HCT116 (cell line): Measurements from ENCODE around the gene IFNLR1. TPM values are rescaled to one million over a fixed set of nuclear protein-coding genes. Genes with fewer than 3 reads are reported as not detected.

ENCODE experiments used
- ATAC-seq: fragments of 200-7000 bp; cut with Tn5 transposase; 2 replicates; pipeline ENCODE4 v1.9.1; 2020; ENCODE audit warnings: mild to moderate bottlenecking, moderate library complexity
- BruUV-seq: library from RNA; stranded (reverse); fragments of 400-500 nt; replicated peaks from 2 replicates; lab custom pipeline; 2021; lab: Mats Ljungman, UMichigan
- CTCF ChIA-PET: fragments of 300-600 bp; sonication (Branson Sonifier 250); formaldehyde crosslinking; loops from one replicate; lab custom pipeline; 2021; ENCODE audit warnings: antibody characterized with exemption; lab: Charles Lee
- POLR2A ChIA-PET: fragments of 300-600, 350-600 bp; sonication (Branson Sonifier 250); formaldehyde crosslinking; loops from one replicate; lab custom pipeline; 2021; ENCODE audit warnings: antibody characterized with exemption; lab: Charles Lee
- RAD21 ChIA-PET, 2 experiments: fragments of 300-600 bp; sonication (Branson Sonifier 250); formaldehyde crosslinking; loops; one replicate each; lab custom pipeline; 2023; ENCODE audit warnings: low total read pairs in 2 of 2; ENCODE audit not compliant: uncharacterized antibody in 2 of 2, unreplicated experiment in 2 of 2, low non-redundant PET in 1 of 2; lab: Charles Lee
- DNase-seq: peaks from one replicate; pipeline ENCODE4 v3.0.0-alpha.2; 2010; ENCODE audit warnings: low read depth, low spot score
- H2AFZ ChIP-seq: fragments of 200-600 bp; shearing (Covaris generic), sonication (generic); 2 replicates; pipeline ENCODE4 v1.6.1; 2017; ENCODE audit warnings: low read depth, mixed run types, mixed read lengths, antibody characterized with exemption, low read length; ENCODE audit not compliant: poor library complexity, severe bottlenecking
- H3K27ac ChIP-seq: 2 replicates; pipeline ENCODE4 v1.5.1; 2012; ENCODE audit warnings: low read depth, low read length
- H3K27me3 ChIP-seq: fragments of 200-600 bp; sonication (generic); 2 replicates; pipeline ENCODE4 v1.6.1; 2016; ENCODE audit warnings: mixed run types, low read length, mixed read lengths; ENCODE audit not compliant: insufficient read depth
- H3K36me3 ChIP-seq, 2 experiments: fragments of 200-500 bp in 1 of 2; fragments of 200-600 bp in 1 of 2; sonication (Bioruptor generic) in 1 of 2; sonication (generic) in 1 of 2; 2 replicates each; pipeline versions ENCODE4 v1.5.1 to v1.6.1; 2014 to 2016; ENCODE audit warnings: low read length in 2 of 2, inconsistent platforms in 1 of 2, mixed read lengths in 1 of 2, mixed run types in 1 of 2; ENCODE audit not compliant: insufficient read depth in 2 of 2, control insufficient read depth in 1 of 2
- H3K4me1 ChIP-seq, 2 experiments: fragments of 200-600 bp in 1 of 2; sonication (generic) in 1 of 2; 2 replicates each; pipeline versions ENCODE4 v1.5.1 to v1.6.1; 2012 to 2017; ENCODE audit warnings: low read length in 2 of 2, inconsistent platforms in 1 of 2, mild to moderate bottlenecking in 1 of 2, mixed read lengths in 1 of 2, mixed run types in 1 of 2, moderate library complexity in 1 of 2; ENCODE audit not compliant: insufficient read depth in 2 of 2, control insufficient read depth in 1 of 2
- H3K4me2 ChIP-seq: fragments of 200-600 bp; sonication (generic); 2 replicates; pipeline ENCODE4 v1.6.1; 2017; ENCODE audit warnings: mixed run types, low read length, mixed read lengths
- H3K4me3 ChIP-seq, 2 experiments: fragments of 200-600 bp in 1 of 2; sonication (generic) in 1 of 2; replicated peaks in 1 of 2; 2 replicates each; pipeline ENCODE4 v1.5.1; 2011 to 2016; ENCODE audit warnings: low read length in 2 of 2, control low read depth in 1 of 2, low read depth in 1 of 2, mild to moderate bottlenecking in 1 of 2, mixed read lengths in 1 of 2, mixed run types in 1 of 2
- H3K79me2 ChIP-seq: fragments of 200-600 bp; sonication (generic); 2 replicates; pipeline ENCODE4 v1.6.1; 2017; ENCODE audit warnings: mild to moderate bottlenecking, mixed run types, low read length, moderate library complexity, mixed read lengths; ENCODE audit not compliant: insufficient read depth
- H3K9ac ChIP-seq: fragments of 200-600 bp; sonication (generic); 2 replicates; pipeline ENCODE4 v1.6.1; 2016; ENCODE audit warnings: low read length, mixed read lengths
- H3K9me2 ChIP-seq: fragments of 200-600 bp; sonication (generic), shearing (Covaris generic); 2 replicates; pipeline ENCODE4 v1.6.1; 2017; ENCODE audit warnings: mixed run types, mild to moderate bottlenecking, moderate library complexity; ENCODE audit not compliant: insufficient read depth
- H3K9me3 ChIP-seq, 2 experiments: fragments of 200-500 bp in 1 of 2; fragments of 200-600 bp in 1 of 2; sonication (Bioruptor generic) in 1 of 2; sonication (generic) in 1 of 2; 2 replicates each; pipeline ENCODE4 v1.6.1; 2014 to 2017; ENCODE audit warnings: low read length in 2 of 2, mixed read lengths in 2 of 2, inconsistent platforms in 1 of 2, low read depth in 1 of 2, mild to moderate bottlenecking in 1 of 2, mixed run types in 1 of 2, moderate library complexity in 1 of 2; ENCODE audit not compliant: control insufficient read depth in 1 of 2, insufficient read depth in 1 of 2
- H4K20me1 ChIP-seq: fragments of 200-600 bp; sonication (generic), shearing (Covaris generic); 2 replicates; pipeline ENCODE4 v1.6.1; 2017; ENCODE audit warnings: mixed run types, mild to moderate bottlenecking, moderate library complexity; ENCODE audit not compliant: insufficient read depth
- CTCF ChIP-seq, 3 experiments: fragments of 200-600 bp in 1 of 3; sonication (generic) in 1 of 3; IDR thresholded peaks in 2 of 3; conservative IDR thresholded peaks in 1 of 3; 2 replicates each; pipeline ENCODE4 v1.5.1; 2012 to 2017; ENCODE audit warnings: low read depth in 2 of 3, low read length in 2 of 3, antibody characterized with exemption in 1 of 3, borderline replicate concordance in 1 of 3, control low read depth in 1 of 3, mild to moderate bottlenecking in 1 of 3, mixed read lengths in 1 of 3, mixed run types in 1 of 3, moderate library complexity in 1 of 3; ENCODE audit not compliant: insufficient read depth in 1 of 3
- EGR1 ChIP-seq: IDR thresholded peaks from 2 replicates; pipeline ENCODE4 v1.6.1; 2012; ENCODE audit warnings: low read depth
- JUND ChIP-seq: IDR thresholded peaks from 2 replicates; pipeline ENCODE4 v1.6.1; 2012
- POLR2A ChIP-seq: IDR thresholded peaks from 2 replicates; pipeline ENCODE4 v1.7.0; 2011; ENCODE audit warnings: borderline replicate concordance; ENCODE audit not compliant: insufficient read depth, insufficient read length; ENCODE audit errors: extremely low read depth
- POLR2AphosphoS5 ChIP-seq: IDR thresholded peaks from 2 replicates; pipeline ENCODE4 v1.6.1; 2011; ENCODE audit warnings: mild to moderate bottlenecking, low read depth, low read length, moderate library complexity
- REST ChIP-seq: IDR thresholded peaks from 2 replicates; pipeline ENCODE4 v1.6.1; 2012; ENCODE audit warnings: low read depth
- SIN3A ChIP-seq: IDR thresholded peaks from 2 replicates; pipeline ENCODE4 v1.6.1; 2012; ENCODE audit warnings: low read depth
- SRF ChIP-seq: IDR thresholded peaks from 2 replicates; pipeline ENCODE4 v1.6.1; 2012; ENCODE audit warnings: low read depth
- YY1 ChIP-seq: IDR thresholded peaks from 2 replicates; pipeline ENCODE4 v1.6.1; 2011; ENCODE audit warnings: low read length, low read depth, moderate library complexity, mild to moderate bottlenecking; ENCODE audit not compliant: insufficient replicate concordance; ENCODE audit errors: extremely low read depth
- ZNF274 ChIP-seq: fragments of 200-500 bp; sonication (Bioruptor generic); IDR thresholded peaks from 2 replicates; pipeline ENCODE4 v1.6.1; 2014; ENCODE audit warnings: mild to moderate bottlenecking, low read depth, low read length, inconsistent platforms
- intact Hi-C: fragments of 100-400 bp; cut with micrococcal nuclease; formaldehyde crosslinking; loops from 2 replicates; pipeline ENCODE4 v1.10.0; 2022
- total RNA-seq: library from RNA; stranded (reverse); gene quantifications from one replicate; pipeline ENCODE4 v1.2.1, GENCODE V29; 2021; ENCODE audit not compliant: unreplicated experiment
- TF ChIP-seq, protein P1 (sequence below): IDR thresholded peaks from 2 replicates; pipeline ENCODE4 v1.6.1; 2011; ENCODE audit warnings: mild to moderate bottlenecking, low read length, moderate library complexity; ENCODE audit not compliant: insufficient replicate concordance; ENCODE audit errors: extremely low read depth
- TF ChIP-seq, protein P2 (sequence below): IDR thresholded peaks from 2 replicates; pipeline ENCODE4 v1.6.1; 2012

The IFNLR1 gene
- total RNA-seq, 1 experiment from 2014 or later, result 7.6 TPM

DNA sequence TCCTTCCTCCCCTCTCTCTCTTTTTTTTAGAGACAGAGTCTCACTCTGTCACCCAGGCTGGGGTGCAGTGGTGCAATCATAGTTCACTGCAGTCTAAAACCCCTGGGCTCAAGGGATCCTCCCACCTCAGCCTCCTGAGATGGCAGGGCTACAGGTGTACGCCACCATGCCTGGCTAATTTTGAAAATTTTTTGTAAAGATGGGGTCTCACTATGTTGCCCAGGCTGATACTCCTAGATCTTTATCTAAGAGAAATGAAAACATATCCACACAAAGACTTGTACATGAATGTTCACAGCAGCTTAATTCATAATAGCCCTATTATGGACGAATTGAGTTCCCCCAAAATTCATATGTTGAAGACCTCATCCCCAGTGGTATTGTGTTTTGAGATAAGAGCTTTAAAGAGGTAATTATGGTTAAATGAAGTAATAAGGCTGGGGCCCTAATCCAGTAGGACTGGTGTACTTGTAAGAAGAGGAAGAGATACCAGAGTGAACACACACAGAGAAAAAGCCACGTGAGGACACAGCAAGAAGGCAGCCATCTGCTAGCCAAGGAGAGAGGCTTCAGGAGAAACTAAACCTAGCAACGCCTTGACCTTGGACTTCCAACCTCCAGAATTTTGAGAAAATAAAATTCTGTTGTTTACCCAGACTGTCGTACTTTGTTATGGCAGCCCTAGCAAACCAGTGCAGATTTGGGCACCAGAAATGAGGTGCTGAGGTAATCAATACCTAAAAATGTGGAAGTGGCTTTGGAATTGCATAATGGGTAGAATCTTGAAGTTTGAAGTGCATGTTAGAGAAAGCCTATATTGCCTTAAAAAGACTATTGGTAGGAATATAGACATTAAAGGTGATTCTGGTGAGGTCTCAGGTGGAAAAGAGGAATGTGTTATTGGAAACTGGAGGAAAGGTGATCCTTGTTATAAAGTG is 13.2 kb downstream of the IFNLR1 start:
- Histone ChIP-seq H3K4me1 (peaks cover 10 to 18% of the 10 kb centered on the region in 2 experiments), H3K27ac (no peak overlapping the region), H3K4me3 (no peak overlapping the region)
- ATAC-seq (no peak), DNase-seq (no peak)
- POLR2A ChIA-PET, result no interaction called here
- RAD21 ChIA-PET, result no interaction called here
- TF ChIP-seq ZNF274 (no peak), CTCF (IDR thresholded peaks at IDR 0.05 in 2 of 3, conservative IDR thresholded peaks at IDR 0.05 in 1 of 3; ENCODE audit: borderline replicate concordance in 1 of 3, insufficient read depth in 1 of 3, low read depth in 2 of 3, low read length in 2 of 3) (no peak), EGR1 (no peak), SIN3A (no peak), JUND (no peak), SRF (no peak), YY1 (no peak), REST (no peak), POLR2A (no peak), POLR2AphosphoS5 (no peak)
- TF ChIP-seq, protein P1, sequence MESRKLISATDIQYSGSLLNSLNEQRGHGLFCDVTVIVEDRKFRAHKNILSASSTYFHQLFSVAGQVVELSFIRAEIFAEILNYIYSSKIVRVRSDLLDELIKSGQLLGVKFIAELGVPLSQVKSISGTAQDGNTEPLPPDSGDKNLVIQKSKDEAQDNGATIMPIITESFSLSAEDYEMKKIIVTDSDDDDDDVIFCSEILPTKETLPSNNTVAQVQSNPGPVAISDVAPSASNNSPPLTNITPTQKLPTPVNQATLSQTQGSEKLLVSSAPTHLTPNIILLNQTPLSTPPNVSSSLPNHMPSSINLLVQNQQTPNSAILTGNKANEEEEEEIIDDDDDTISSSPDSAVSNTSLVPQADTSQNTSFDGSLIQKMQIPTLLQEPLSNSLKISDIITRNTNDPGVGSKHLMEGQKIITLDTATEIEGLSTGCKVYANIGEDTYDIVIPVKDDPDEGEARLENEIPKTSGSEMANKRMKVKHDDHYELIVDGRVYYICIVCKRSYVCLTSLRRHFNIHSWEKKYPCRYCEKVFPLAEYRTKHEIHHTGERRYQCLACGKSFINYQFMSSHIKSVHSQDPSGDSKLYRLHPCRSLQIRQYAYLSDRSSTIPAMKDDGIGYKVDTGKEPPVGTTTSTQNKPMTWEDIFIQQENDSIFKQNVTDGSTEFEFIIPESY, result no peak
- TF ChIP-seq, protein P2, sequence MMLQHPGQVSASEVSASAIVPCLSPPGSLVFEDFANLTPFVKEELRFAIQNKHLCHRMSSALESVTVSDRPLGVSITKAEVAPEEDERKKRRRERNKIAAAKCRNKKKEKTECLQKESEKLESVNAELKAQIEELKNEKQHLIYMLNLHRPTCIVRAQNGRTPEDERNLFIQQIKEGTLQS, result no peak
- TF ChIP-seq, all 23 proteins: peak for 0
- Histone ChIP-seq H3K27me3 (no peaks in the 10 kb centered on the region), H3K79me2 (0 out of 2 replicates have a peak, but pooled peaks cover 9% of the 10 kb centered on the region), H2AFZ (no peak overlapping the region), H3K9me2 (no peaks in the 10 kb centered on the region), H3K4me2 (no peak overlapping the region), H3K36me3 (no peaks in the 10 kb centered on the region), H3K9me3 (no peaks in the 10 kb centered on the region), H3K9ac (no peak overlapping the region), H4K20me1 (no peaks in the 10 kb centered on the region)
- intact Hi-C loops, result no loop called here
- CTCF ChIA-PET, result interaction anchor here (2.2 kb wide), 1 partner anchor 23 kb away, joined by 5 read pairs; no protein-coding TSS in a partner anchor
- no TSS peak for BruUV-seq
